GM21423 (cell line): Measurements from ENCODE around the gene FIBCD1.
"Not testable (repeated sequence)": the region's sequence is repeated elsewhere in the genome, so short reads cannot be mapped to it uniquely, and the experiment has no call there.

Experiments used
- ATAC-seq: cut with Tn5 transposase; IDR thresholded peaks from one replicate; pipeline ENCODE4 v1.9.1; 2021; ENCODE audit warnings: mild to moderate bottlenecking, moderate library complexity; ENCODE audit not compliant: unreplicated experiment

The FIBCD1 gene

DNA sequence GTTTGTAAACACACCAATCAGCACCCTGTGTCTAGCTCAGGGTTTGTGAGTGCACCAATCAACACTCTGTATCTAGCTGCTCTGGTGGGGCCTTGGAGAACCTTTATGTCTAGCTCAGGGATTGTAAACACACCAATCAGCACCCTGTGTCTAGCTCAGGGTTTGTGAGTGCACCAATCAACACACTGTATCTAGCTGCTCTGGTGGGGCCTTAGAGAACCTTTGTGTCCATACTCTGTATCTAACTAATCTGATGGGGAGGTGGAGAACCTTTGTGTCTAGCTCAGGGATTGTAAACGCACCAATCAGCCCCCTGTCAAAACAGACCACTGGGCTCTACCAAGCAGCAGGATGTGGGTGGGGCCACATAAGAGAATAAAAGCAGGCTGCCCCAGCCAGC is 28.4 kb downstream of the FIBCD1 start:
- ATAC-seq = not testable (repeated sequence)

DNA sequence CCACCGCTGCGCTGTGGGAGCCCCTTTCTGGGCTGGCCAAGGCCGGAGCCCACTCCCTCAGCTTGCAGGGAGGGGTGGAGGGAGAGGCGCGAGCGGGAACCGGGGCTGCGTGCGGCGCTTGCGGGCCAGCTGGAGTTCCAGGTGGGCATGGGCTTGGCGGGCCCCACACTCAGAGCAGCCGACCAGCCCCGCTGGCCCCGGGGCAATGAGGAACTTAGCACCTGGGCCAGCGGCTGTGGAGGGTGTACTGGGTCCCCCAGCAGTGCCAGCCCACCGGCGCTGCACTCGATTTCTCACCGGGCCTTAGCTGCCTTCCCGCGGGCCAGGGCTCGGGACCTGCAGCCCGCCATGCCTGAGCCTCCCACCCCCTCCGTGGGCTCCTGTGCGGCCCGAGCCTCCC is 29.0 kb downstream of the FIBCD1 start:
- ATAC-seq = not testable (repeated sequence)

DNA sequence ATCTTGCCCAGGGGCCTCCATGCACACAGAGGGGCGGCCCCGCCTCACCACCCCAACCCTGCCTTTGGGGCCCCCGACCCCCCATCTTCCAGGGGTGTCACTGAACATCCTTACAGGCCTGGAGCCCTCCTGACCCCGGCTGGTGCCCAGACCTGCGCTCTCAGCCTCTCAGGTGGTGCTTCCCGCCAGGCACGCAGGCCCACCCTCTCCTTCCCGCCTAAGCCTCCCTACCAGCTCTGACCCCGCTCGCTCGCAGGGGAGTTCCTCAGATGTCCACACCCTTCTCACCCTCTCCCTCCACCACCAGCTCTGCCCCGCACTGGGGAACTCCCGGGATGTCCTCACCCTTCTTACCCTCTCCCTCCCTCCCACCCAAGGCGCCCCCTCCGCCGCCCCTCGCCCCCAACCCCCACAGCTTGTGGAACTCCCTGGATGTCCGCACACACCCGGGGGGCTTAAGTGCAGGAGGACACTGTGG is 30.1 kb downstream of the FIBCD1 start:
- ATAC-seq = no peak

GRCh38 chr9:130908146-130908877 is 30.7 kb downstream of the FIBCD1 start:
- ATAC-seq = no peak

DNA sequence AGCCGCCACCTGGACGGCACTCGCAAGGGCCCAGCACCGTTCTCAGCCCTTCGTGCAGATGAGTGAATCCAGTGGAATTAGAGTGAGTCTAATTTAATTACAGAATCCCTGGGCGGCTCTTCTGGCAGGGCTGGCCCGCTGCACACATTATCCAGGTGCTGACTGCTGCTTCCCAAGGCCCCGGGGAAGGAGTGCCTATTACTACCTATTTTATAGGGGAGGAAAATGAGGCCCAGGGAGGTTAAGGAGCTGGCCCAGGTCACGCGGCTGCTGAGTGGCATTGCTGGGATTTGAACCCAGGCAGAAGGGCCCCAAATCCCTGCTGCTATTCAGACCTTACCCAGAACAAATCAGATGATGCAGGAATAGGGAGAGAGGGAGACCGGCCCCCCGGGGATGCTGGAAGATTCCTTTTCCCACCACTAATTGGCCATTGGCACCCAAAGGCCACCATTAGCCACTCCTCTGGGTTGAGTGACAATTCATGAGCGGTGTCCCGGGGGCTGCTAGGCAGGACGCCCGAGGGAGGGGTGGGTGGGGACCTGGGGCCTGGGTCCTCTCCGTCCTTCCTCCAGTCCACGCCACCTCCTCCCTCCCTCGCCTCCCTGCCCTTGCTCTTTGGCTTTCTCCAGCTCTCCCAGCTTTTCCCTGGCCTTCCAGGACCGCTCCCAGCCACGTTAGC is 32.2 kb downstream of the FIBCD1 start:
- no peak for ATAC-seq

- no peak for ATAC-seq
Measured at GRCh38 chr9:130905902-130906734, 32.9 kb downstream of the FIBCD1 start.

- no peak for ATAC-seq
Measured at GRCh38 chr9:130905125-130905901, 33.7 kb downstream of the FIBCD1 start.

DNA sequence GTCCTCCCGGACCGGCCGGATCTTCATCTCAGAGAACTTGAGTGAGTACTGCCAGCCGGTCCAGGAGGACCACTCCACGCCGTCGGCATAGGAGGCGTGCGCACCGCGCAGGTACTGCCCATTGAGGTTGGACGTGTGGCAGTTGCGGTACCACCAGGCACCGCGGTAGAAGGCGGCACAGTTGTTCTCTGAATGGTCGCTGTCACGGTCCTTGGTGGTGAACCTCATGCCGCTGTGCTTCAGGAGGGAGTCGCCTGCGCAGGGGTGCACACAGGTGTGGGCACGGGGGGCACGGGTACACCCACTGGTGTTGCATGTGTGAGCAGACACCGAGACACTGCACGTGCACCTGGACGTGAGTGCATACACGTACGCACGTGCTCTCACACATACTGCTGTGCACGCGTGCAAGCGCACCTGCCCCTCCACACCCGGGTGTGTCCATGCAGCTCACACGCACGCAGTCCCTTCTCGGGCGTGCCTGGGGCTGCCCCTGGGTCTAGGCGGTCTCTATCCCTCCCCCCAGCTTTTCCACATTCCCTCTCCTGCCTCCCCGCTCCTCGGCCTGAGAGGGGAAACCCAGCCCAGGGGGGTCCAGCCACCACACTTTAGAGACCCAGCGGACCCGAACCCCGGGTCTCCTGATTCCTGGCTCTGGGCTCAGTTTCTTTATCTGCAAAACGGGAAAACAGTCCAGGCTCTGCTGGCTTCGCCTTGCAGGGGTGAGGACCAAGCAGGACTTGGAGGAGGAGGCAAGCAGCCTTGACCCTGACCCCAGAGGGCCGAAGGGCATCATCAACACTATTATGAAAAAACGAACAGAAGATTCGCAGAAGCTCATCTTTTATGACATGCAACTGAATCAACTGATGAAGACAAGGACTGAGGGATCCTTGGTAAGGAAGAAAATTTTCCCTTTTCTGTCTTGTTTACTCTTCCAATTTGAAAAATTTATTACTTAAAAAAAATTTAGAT is 34.7 kb downstream of the FIBCD1 start:
- ATAC-seq = no peak

DNA sequence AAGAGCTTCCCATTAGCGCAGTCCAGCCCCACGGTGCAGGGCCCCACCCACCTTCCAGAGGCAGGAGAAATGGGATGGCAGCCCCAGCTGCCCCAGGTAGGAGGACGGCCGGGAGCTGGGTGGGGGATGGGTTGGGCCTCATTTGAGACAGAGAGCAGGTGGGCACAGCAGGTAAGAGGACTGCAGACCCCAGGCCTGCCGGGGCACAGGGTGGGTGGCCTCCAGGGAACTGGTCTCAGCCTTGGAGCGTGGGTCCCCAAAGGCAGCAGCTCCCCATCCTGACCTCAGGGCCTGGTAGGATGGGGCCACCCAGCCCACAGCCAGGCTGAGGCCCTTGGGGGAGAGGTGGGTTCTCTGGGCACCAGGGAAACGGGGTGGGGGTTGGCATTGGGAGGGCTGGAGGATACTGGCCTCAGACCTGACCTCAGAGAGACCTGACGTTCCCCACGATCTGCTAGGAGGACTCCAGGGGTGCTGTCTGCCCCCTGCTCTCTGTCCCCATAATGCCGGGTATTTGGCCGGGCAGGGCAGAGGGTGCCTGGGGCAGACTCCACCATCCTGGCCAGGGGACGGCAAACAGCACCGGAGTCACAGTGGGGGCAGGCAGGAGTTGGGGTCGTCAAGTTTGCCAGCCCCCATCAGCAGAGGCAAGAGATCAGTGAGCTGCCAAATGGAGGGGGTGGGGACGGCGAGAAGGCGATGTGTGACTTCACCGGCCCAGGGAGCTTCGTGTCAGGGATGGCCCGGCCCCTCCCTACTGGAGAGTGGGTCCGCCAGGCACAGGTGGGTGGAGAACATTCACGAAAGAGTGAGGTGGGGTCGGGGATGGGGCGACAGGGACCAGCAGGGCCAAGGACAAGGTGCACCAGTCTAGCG is 35.6 kb downstream of the FIBCD1 start:
- no peak for ATAC-seq

DNA sequence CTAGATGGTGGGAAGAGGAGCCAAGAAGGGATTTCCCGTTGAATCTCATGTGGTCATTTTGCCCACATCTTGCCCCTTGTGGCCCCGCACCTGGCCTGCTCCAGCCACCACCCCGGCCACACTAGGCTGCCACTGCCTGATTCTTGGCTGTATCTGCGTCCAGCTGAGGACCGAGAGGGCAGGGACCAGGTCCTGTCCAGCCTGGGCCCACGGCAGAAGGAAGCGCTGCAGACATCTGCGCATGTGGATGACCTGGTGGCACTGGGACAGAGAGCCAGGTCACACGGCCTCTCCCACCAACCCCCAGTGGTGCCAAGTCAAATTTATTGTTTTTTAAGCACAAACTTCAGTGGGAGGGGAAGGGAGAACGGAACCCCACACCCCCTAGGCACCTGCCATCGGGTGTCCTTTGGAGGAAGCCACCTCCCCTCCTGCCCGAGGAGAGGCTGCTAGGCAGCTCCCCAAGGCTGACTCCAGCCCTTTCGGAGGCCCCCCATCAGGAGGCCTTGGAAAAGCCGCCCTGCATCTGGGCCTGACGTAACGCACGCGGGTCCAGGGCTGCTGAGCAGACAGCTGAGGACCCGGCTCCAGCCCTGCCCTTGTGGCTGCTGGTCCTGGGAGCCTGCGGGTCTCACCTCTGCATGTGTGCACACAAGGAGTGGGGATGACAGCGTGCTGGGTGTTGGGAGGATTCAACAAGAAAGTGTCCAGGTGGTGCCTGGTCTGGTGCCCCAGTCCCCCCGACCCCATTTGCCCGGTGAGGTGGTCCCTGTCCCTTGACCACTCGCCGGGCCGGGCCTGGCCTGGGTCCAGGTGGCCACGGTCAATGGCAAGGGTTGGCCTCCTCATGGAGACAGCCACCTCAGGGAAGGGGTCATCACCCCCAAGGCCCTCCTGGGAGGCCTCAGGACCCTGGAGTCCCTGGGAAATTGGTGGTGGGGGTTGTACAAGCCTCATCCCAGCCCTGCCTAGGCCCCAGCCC is 36.6 kb downstream of the FIBCD1 start:
- ATAC-seq = no peak

DNA sequence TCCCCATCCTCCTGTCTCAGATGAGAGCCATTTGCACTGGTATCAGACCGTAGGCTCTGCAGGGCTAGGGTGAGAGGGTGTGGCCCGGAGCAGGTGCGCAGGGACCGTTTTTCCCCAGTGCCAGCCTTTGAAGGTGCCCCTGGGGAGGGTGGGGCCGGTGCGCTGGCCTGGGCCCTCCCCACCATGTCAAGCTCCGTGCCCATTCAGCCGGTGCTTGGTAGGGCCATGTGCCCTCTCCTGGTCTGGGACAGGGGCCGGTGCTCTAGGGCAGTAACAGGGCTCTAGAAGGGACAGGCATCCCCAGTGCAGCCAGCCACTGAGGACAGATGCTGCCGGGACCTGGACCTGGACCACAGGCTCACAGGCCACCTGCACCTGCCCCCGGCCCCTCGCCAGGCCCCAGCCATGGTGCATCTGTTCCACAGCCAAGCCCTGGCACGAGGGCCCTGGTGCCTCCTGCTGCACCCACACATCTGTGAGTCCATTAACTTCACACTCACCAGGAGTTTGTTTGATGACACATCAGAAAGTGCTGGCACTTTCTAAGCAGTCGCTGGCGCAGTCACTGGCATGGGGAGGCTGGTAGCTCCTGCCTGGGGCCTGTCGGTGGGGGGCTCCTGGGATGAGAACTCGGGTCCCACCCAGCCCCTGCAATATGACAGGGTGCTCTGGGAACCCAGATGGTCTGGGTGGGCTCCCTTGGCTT is 37.4 kb downstream of the FIBCD1 start:
- no peak for ATAC-seq

GRCh38 chr9:130900701-130901497 is 38.1 kb downstream of the FIBCD1 start:
- ATAC-seq = no peak

- no peak for ATAC-seq
Measured at GRCh38 chr9:130899051-130899748, 39.8 kb downstream of the FIBCD1 start.

GRCh38 chr9:130898552-130898852 is 40.5 kb downstream of the FIBCD1 start:
- ATAC-seq = no peak

DNA sequence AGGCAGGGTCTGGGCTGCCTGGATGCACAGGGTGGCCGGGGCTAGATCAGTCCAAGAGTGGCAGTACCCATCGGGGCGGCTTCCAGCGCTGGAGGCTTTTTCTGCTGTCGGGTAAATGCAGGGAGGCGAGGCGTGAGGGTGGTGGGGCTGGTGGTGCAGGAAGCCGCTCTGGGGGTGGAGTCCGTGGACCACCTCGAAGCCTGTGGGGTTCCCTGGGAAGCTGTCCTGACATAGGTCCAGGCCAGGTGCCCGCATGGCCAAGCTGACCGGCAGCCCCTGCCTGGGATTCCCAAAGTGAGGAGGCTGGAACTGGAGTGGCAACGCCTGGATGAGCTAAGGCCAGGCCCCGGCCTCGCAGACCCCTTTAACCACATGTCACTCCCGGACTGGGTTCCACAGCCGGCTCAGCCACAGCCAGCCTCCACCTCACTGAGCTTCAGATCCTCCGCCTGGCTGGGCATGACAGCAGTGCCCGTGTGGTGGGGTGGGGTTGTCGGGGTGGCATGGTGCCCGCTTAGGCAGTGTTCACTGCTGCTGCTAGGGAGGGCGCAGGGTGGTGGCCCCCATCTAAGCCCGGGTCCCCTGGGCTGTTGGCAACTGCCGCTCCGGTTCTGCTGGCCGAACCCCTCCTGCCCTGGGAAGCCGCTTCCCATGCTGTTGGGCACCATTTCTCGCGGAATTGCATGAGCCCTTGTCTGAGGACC is 41.0 kb downstream of the FIBCD1 start:
- ATAC-seq = no peak
